Neural progenitor cell (in vitro differentiated cells): ENCODE results near the gene RAP1A. TPM values are rescaled to one million over a fixed set of nuclear protein-coding genes. Genes with fewer than 3 reads are reported as not detected.

ENCODE experiments used
- DNase-seq: peaks from one replicate; pipeline ENCODE4 v3.0.0-alpha.2; 2016; ENCODE audit warnings: low spot score
- H2AFZ ChIP-seq: fragments of 200-600 bp; sonication (generic); replicated peaks from 2 replicates; pipeline ENCODE4 v1.6.1; 2016; ENCODE audit warnings: antibody characterized with exemption
- H3F3A ChIP-seq: fragments of 200-600 bp; sonication (generic); 2 replicates; pipeline ENCODE4 v1.6.1; 2016; ENCODE audit warnings: antibody characterized with exemption, low read depth
- H3K27ac ChIP-seq: fragments of 200-600 bp; sonication (generic); 2 replicates; pipeline ENCODE4 v1.5.1; 2016; ENCODE audit warnings: mild to moderate bottlenecking
- H3K27me3 ChIP-seq: fragments of 200-600 bp; sonication (generic); 2 replicates; pipeline ENCODE4 v1.6.1; 2016; ENCODE audit warnings: mild to moderate bottlenecking, moderate library complexity
- H3K36me3 ChIP-seq: fragments of 200-600 bp; sonication (generic); 2 replicates; pipeline ENCODE4 v1.5.1; 2016
- H3K4me1 ChIP-seq: fragments of 200-600 bp; sonication (generic); 2 replicates; pipeline ENCODE4 v1.6.1; 2016; ENCODE audit warnings: mixed run types
- H3K4me2 ChIP-seq: fragments of 200-600 bp; sonication (generic); 2 replicates; pipeline ENCODE4 v1.6.1; 2016
- H3K4me3 ChIP-seq: fragments of 200-600 bp; sonication (generic); 2 replicates; pipeline ENCODE4 v1.5.1; 2016
- H3K79me2 ChIP-seq: fragments of 200-600 bp; sonication (generic); 2 replicates; pipeline ENCODE4 v1.6.1; 2016; ENCODE audit warnings: low read depth
- H3K9ac ChIP-seq: fragments of 200-600 bp; sonication (generic); 2 replicates; pipeline ENCODE4 v1.6.1; 2016
- H3K9me3 ChIP-seq: fragments of 200-600 bp; sonication (generic); 2 replicates; pipeline ENCODE4 v1.5.1; 2016; ENCODE audit warnings: low read depth
- H4K20me1 ChIP-seq: fragments of 200-600 bp; sonication (generic); 2 replicates; pipeline ENCODE4 v1.6.1; 2016; ENCODE audit warnings: low read depth
- H3K27ac Mint-ChIP-seq: 3 replicates; pipeline ENCODE4 v1.8.0; 2021; ENCODE audit warnings: mixed read lengths
- H3K27me3 Mint-ChIP-seq: 2 replicates; pipeline ENCODE4 v1.8.0; 2022; ENCODE audit warnings: low read depth, mild to moderate bottlenecking, inconsistent platforms, moderate library complexity, mixed read lengths; ENCODE audit not compliant: insufficient read depth
- H3K36me3 Mint-ChIP-seq: 3 replicates; pipeline ENCODE4 v1.8.0; 2021; ENCODE audit warnings: mixed read lengths
- H3K4me1 Mint-ChIP-seq: 3 replicates; pipeline ENCODE4 v1.8.0; 2021; ENCODE audit warnings: mixed read lengths
- H3K4me3 Mint-ChIP-seq: 3 replicates; pipeline ENCODE4 v1.8.0; 2021; ENCODE audit warnings: mild to moderate bottlenecking, moderate library complexity, mixed read lengths
- H3K9me3 Mint-ChIP-seq: 3 replicates; pipeline ENCODE4 v1.8.0; 2020; ENCODE audit warnings: mixed read lengths
- EZH2 ChIP-seq: fragments of 200-600 bp; sonication (generic); IDR thresholded peaks from 2 replicates; pipeline ENCODE4 v1.6.1; 2017; ENCODE audit warnings: antibody characterized with exemption, mild to moderate bottlenecking, moderate library complexity
- EZH2phosphoT487 ChIP-seq: fragments of 200-600 bp; sonication (generic); IDR thresholded peaks from 2 replicates; pipeline ENCODE4 v1.6.1; 2017; ENCODE audit warnings: antibody characterized with exemption
- total RNA-seq: library from RNA; depleted of rRNA; stranded (reverse); fragments of >200 nt; gene quantifications from 2 replicates; pipeline ENCODE4 v1.2.3, GENCODE V29; 2015; ENCODE audit warnings: low replicate concordance
- TF ChIP-seq, protein P1 (sequence below): fragments of 200-600 bp; sonication (generic); IDR thresholded peaks from 2 replicates; pipeline ENCODE4 v1.5.1; 2017; ENCODE audit warnings: antibody characterized with exemption, mild to moderate bottlenecking

The RAP1A gene
- total RNA-seq, 1 donor from 2014 or later = 27.5 TPM

DNA sequence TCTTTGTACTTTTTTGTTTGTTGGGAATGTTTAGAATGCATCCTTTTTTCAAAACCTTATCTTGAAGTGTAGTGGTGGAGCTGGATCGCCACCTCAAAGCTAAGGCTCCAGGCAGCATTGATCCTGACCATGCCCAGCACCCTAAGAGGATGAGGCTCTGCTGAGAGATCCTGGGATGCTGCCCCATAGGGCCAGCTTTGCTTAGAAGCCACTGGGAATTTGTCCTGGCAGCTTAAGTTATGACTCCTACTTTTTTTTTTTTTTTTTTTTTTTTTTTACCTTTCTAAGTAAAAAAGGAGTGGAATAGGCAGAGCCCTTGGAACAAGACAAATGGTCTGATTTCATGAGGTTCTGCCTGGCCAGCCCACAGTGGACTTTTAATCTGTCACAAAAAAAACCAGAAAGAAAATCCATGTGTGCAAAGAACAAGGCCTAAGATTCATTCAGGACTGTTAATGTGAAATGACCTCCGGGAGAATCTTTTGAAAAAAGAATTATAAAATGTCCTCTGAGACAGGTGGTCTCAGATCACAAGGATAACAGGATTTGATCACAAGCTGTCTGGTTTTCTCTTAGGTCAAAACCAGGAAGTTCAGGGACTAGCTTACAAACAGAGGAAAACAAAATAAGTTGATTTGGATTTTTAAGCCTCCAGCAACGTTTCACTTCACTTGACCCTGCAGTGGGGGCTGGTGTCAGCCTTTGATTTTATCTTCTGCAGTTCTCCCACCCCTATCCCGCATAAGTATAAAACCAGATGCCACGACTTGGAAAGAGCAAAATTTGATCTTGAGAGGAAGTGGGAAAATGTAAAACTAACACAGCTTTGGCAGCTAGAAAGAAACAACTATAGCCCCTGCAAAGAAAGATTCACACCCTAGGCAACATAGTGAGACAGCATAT, 25.9 kb upstream of the RAP1A start:
- Mint-ChIP-seq H3K27me3 (no peaks in the 10 kb centered on the region), H3K9me3 (no peaks in the 10 kb centered on the region), H3K4me1 (peaks cover 20% of the 10 kb centered on the region), H3K4me3 (no peak overlapping the region), H3K27ac (no peak overlapping the region), H3K36me3 (no peaks in the 10 kb centered on the region)
- H2AFZ ChIP-seq = no peak overlapping the region
- peaks cover 6% of the 10 kb centered on the region for H3K4me1 ChIP-seq
- no peaks in the 10 kb centered on the region for H3F3A ChIP-seq
- H3K27ac ChIP-seq = no peak overlapping the region
- no peaks in the 10 kb centered on the region for H3K36me3 ChIP-seq
- no peaks in the 10 kb centered on the region for H3K27me3 ChIP-seq
- no peak for DNase-seq
- H3K9me3 ChIP-seq = no peaks in the 10 kb centered on the region
- no peaks in the 10 kb centered on the region for H4K20me1 ChIP-seq
- H3K4me3 ChIP-seq = no peak overlapping the region
- no peaks in the 10 kb centered on the region for H3K79me2 ChIP-seq
- H3K9ac ChIP-seq = no peak overlapping the region
- TF ChIP-seq EZH2phosphoT487 = no peak
- TF ChIP-seq, protein P1, sequence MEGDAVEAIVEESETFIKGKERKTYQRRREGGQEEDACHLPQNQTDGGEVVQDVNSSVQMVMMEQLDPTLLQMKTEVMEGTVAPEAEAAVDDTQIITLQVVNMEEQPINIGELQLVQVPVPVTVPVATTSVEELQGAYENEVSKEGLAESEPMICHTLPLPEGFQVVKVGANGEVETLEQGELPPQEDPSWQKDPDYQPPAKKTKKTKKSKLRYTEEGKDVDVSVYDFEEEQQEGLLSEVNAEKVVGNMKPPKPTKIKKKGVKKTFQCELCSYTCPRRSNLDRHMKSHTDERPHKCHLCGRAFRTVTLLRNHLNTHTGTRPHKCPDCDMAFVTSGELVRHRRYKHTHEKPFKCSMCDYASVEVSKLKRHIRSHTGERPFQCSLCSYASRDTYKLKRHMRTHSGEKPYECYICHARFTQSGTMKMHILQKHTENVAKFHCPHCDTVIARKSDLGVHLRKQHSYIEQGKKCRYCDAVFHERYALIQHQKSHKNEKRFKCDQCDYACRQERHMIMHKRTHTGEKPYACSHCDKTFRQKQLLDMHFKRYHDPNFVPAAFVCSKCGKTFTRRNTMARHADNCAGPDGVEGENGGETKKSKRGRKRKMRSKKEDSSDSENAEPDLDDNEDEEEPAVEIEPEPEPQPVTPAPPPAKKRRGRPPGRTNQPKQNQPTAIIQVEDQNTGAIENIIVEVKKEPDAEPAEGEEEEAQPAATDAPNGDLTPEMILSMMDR = no peak
- no peak for TF ChIP-seq EZH2
- H3K4me2 ChIP-seq = no peak overlapping the region

DNA sequence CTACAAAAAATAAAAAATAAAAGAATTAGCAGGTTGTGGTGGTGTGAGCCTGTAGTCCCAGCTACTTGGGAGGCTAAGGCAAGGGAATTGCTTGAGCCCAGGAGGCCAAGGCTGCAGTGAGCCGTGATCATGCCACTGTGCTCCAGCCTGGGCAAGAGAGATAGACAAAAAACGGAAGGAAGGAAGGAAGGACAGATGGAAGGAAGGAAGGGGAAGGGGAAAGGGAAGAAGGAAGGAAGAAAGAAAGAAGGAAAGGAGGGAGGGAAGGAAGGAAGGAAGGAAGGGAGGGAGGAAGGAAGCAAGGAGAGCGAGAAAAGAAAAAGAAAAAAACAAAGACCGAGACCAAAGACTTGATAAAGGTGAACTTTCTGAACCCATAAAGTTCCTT, 25.3 kb upstream of the RAP1A start:
- H3K9me3 ChIP-seq = no peaks in the 10 kb centered on the region
- DNase-seq = no peak
- no peak overlapping the region for H2AFZ ChIP-seq
- Mint-ChIP-seq H3K4me3 (no peak overlapping the region), H3K27ac (no peak overlapping the region), H3K36me3 (no peaks in the 10 kb centered on the region), H3K4me1 (peaks cover 20% of the 10 kb centered on the region), H3K9me3 (no peaks in the 10 kb centered on the region), H3K27me3 (no peaks in the 10 kb centered on the region)
- H3K4me1 ChIP-seq = peaks cover 6% of the 10 kb centered on the region
- H3K27me3 ChIP-seq = no peaks in the 10 kb centered on the region
- H3K27ac ChIP-seq = no peak overlapping the region
- no peak overlapping the region for H3K9ac ChIP-seq
- H3K79me2 ChIP-seq = no peaks in the 10 kb centered on the region
- H3K4me2 ChIP-seq = no peak overlapping the region
- TF ChIP-seq, protein P1 = no peak
- TF ChIP-seq EZH2 (no peak), EZH2phosphoT487 (no peak)
- H3K36me3 ChIP-seq = no peaks in the 10 kb centered on the region
- H3K4me3 ChIP-seq = no peak overlapping the region
- no peaks in the 10 kb centered on the region for H3F3A ChIP-seq
- no peaks in the 10 kb centered on the region for H4K20me1 ChIP-seq

DNA sequence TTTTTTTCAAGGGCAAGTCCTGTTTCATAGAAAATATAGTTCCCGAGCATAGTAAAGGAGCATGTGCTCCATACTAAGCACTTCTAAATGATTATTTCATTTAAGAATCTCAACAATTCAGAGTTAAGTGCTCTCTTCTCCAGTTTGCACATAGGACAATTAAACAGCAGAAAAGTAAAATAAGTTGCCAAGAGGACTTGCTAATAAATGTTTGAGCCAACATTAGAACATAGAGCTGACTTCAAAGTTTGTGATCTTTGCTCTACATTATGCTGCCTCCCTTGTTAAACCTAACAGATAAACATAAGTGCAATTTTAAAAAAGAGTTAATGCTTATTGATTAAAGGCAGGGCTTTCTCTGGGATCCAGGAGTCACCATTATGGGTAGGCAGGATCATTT, 23.8 kb upstream of the RAP1A start:
- TF ChIP-seq EZH2 = no peak
- TF ChIP-seq, protein P1 = no peak
- no peak for TF ChIP-seq EZH2phosphoT487
- Mint-ChIP-seq H3K9me3 (no peaks in the 10 kb centered on the region), H3K4me1 (peaks cover 20% of the 10 kb centered on the region), H3K4me3 (no peak overlapping the region), H3K27ac (no peak overlapping the region), H3K36me3 (no peaks in the 10 kb centered on the region), H3K27me3 (no peaks in the 10 kb centered on the region)
- no peaks in the 10 kb centered on the region for H3F3A ChIP-seq
- no peak overlapping the region for H3K4me2 ChIP-seq
- no peaks in the 10 kb centered on the region for H3K36me3 ChIP-seq
- no peak overlapping the region for H2AFZ ChIP-seq
- H3K9me3 ChIP-seq = no peaks in the 10 kb centered on the region
- no peak overlapping the region for H3K4me3 ChIP-seq
- no peaks in the 10 kb centered on the region for H3K27me3 ChIP-seq
- DNase-seq = no peak
- H4K20me1 ChIP-seq = no peaks in the 10 kb centered on the region
- no peak overlapping the region for H3K9ac ChIP-seq
- H3K79me2 ChIP-seq = no peaks in the 10 kb centered on the region
- H3K4me1 ChIP-seq = peaks cover 6% of the 10 kb centered on the region
- no peak overlapping the region for H3K27ac ChIP-seq
